H1 (cell line): ENCODE results near the gene CYP2C18. TPM values are rescaled to one million over a fixed set of nuclear protein-coding genes. Genes with fewer than 3 reads are reported as not detected.

Source experiments
- CTCF ChIA-PET: fragments of 300-600 bp; sonication (Branson Sonifier 250); formaldehyde crosslinking; loops from one replicate; lab custom pipeline; 2021; ENCODE audit not compliant: partially characterized antibody; lab: Charles Lee
- POLR2A ChIA-PET: fragments of 300-600 bp; sonication (Branson Sonifier 250); formaldehyde crosslinking; loops from one replicate; lab custom pipeline; 2021; ENCODE audit warnings: inconsistent platforms; ENCODE audit not compliant: partially characterized antibody; lab: Charles Lee
- DNase-seq, 2 experiments: peaks; one replicate each; pipeline versions ENCODE4 v3.0.0 to v3.0.0-alpha.2; 2010 to 2022; ENCODE audit warnings: low spot score in 2 of 2, low read depth in 1 of 2, mixed read lengths in 1 of 2
- FAIRE-seq: peaks from 2 replicates; lab custom pipeline; 2011; peaks lifted over from hg19 to GRCh38; lab: Jason Lieb, UNC
- H2AFZ ChIP-seq: 2 replicates; pipeline ENCODE4 v1.8.1; 2012; ENCODE audit warnings: low read length, inconsistent platforms
- H2AK5ac ChIP-seq: 2 replicates; pipeline ENCODE4 v1.6.1; 2013; ENCODE audit warnings: low read depth, low read length
- H2BK120ac ChIP-seq: replicated peaks from 2 replicates; pipeline ENCODE3; 2013; ENCODE audit warnings: low read depth, low read length, inconsistent platforms
- H2BK12ac ChIP-seq: 2 replicates; pipeline ENCODE4 v1.6.1; 2013; ENCODE audit warnings: low read depth, low read length
- H2BK15ac ChIP-seq: 2 replicates; pipeline ENCODE4 v1.6.1; 2013; ENCODE audit warnings: low read length
- H2BK20ac ChIP-seq: 2 replicates; pipeline ENCODE4 v1.6.1; 2013; ENCODE audit warnings: low read length
- H2BK5ac ChIP-seq: 2 replicates; pipeline ENCODE4 v1.6.1; 2013; ENCODE audit warnings: low read depth, low read length
- H3K14ac ChIP-seq: 2 replicates; pipeline ENCODE4 v1.6.1; 2013; ENCODE audit warnings: inconsistent platforms; ENCODE audit not compliant: insufficient read length
- H3K18ac ChIP-seq: 2 replicates; pipeline ENCODE4 v1.6.1; 2013; ENCODE audit warnings: low read length; ENCODE audit errors: extremely low read depth
- H3K23ac ChIP-seq: 2 replicates; pipeline ENCODE4 v1.6.1; 2013; ENCODE audit warnings: inconsistent platforms; ENCODE audit not compliant: insufficient read length
- H3K23me2 ChIP-seq: 2 replicates; pipeline ENCODE4 v1.6.1; 2013; ENCODE audit warnings: low read depth, low read length
- H3K27ac ChIP-seq: 2 replicates; pipeline ENCODE4 v1.6.1; 2011; ENCODE audit warnings: low read depth, low read length, inconsistent platforms
- H3K27me3 ChIP-seq, 4 experiments: replicated peaks in 1 of 4; 1 replicate in 1 of 4; 2 replicates in 3 of 4; pipeline versions ENCODE4 v1.6.1 to v1.8.1; 2011 to 2013; ENCODE audit warnings: low read length in 3 of 4, mild to moderate bottlenecking in 3 of 4, inconsistent platforms in 2 of 4, mixed read lengths in 2 of 4, moderate library complexity in 1 of 4; ENCODE audit not compliant: control insufficient read depth in 3 of 4, insufficient read depth in 3 of 4; ENCODE audit errors: extremely low read depth in 1 of 4
- H3K36me3 ChIP-seq, 4 experiments: 2 replicates each; pipeline versions ENCODE4 v1.6.1 to v1.8.1; 2011 to 2013; ENCODE audit warnings: mild to moderate bottlenecking in 4 of 4, low read length in 3 of 4, moderate library complexity in 2 of 4, control low read depth in 1 of 4, inconsistent platforms in 1 of 4; ENCODE audit not compliant: insufficient read depth in 4 of 4, control insufficient read depth in 2 of 4
- H3K4ac ChIP-seq: replicated peaks from 2 replicates; pipeline ENCODE3; 2013; ENCODE audit warnings: low read length, low read depth, mixed read lengths, inconsistent platforms; ENCODE audit not compliant: insufficient read length
- H3K4me1 ChIP-seq, 4 experiments: replicated peaks in 1 of 4; 1 replicate in 1 of 4; 2 replicates in 3 of 4; pipeline versions ENCODE4 v1.6.1 to v1.8.1; 2011 to 2013; ENCODE audit warnings: low read length in 3 of 4, inconsistent platforms in 2 of 4, mixed read lengths in 1 of 4; ENCODE audit not compliant: insufficient read depth in 4 of 4, control insufficient read depth in 3 of 4
- H3K4me2 ChIP-seq, 2 experiments: 2 replicates each; pipeline versions ENCODE4 v1.6.1 to v1.8.1; 2011 to 2013; ENCODE audit warnings: low read depth in 2 of 2, low read length in 2 of 2, control low read depth in 1 of 2, inconsistent platforms in 1 of 2, mild to moderate bottlenecking in 1 of 2; ENCODE audit not compliant: insufficient read depth in 1 of 2
- H3K4me3 ChIP-seq, 4 experiments: fragments of 200-600, 300-600 bp in 1 of 4; sonication (generic), shearing (Covaris generic), sonication (Bioruptor Twin) in 1 of 4; 2 replicates each; pipeline versions ENCODE4 v1.5.1 to v1.8.1; 2011 to 2016; ENCODE audit warnings: low read length in 4 of 4, low read depth in 3 of 4, control low read depth in 2 of 4, inconsistent platforms in 2 of 4, mild to moderate bottlenecking in 2 of 4, mixed read lengths in 1 of 4, moderate library complexity in 1 of 4; ENCODE audit not compliant: insufficient read depth in 2 of 4; ENCODE audit errors: extremely low read depth in 1 of 4
- H3K56ac ChIP-seq: replicated peaks from 2 replicates; pipeline ENCODE3; 2013; ENCODE audit warnings: low read depth, mild to moderate bottlenecking, mixed read lengths, low read length, inconsistent platforms; ENCODE audit not compliant: insufficient read length
- H3K79me1 ChIP-seq: 2 replicates; pipeline ENCODE4 v1.6.1; 2013; ENCODE audit warnings: low read depth, low read length, control low read depth
- H3K79me2 ChIP-seq, 2 experiments: 2 replicates each; pipeline versions ENCODE4 v1.6.1 to v1.8.1; 2012 to 2013; ENCODE audit warnings: low read length in 2 of 2, mild to moderate bottlenecking in 2 of 2, inconsistent platforms in 1 of 2; ENCODE audit not compliant: insufficient read depth in 2 of 2, control insufficient read depth in 1 of 2
- H3K9ac ChIP-seq, 4 experiments: replicated peaks in 1 of 4; 1 replicate in 1 of 4; 2 replicates in 3 of 4; pipeline versions ENCODE4 v1.6.1 to v1.8.1; 2011 to 2013; ENCODE audit warnings: low read depth in 3 of 4, low read length in 3 of 4, control low read depth in 2 of 4, mild to moderate bottlenecking in 2 of 4, moderate library complexity in 2 of 4, inconsistent platforms in 1 of 4; ENCODE audit errors: extremely low read depth in 1 of 4
- H3K9me3 ChIP-seq, 2 experiments: 2 replicates each; pipeline versions ENCODE4 v1.6.1 to v1.8.1; 2012 to 2013; ENCODE audit warnings: mild to moderate bottlenecking in 2 of 2, moderate library complexity in 2 of 2, control low read depth in 1 of 2, inconsistent platforms in 1 of 2, low read depth in 1 of 2, low read length in 1 of 2, mixed read lengths in 1 of 2; ENCODE audit not compliant: insufficient read depth in 2 of 2
- H4K20me1 ChIP-seq, 2 experiments: replicated peaks in 1 of 2; 2 replicates each; pipeline versions ENCODE3 to v1.8.1; 2011 to 2013; ENCODE audit warnings: inconsistent platforms in 2 of 2, low read length in 2 of 2, mild to moderate bottlenecking in 1 of 2; ENCODE audit not compliant: insufficient read depth in 2 of 2, control insufficient read depth in 1 of 2
- H4K5ac ChIP-seq: 2 replicates; pipeline ENCODE4 v1.6.1; 2013; ENCODE audit warnings: low read length, low read depth, mixed read lengths, inconsistent platforms; ENCODE audit not compliant: insufficient read length
- H4K8ac ChIP-seq: 2 replicates; pipeline ENCODE4 v1.8.0; 2013; ENCODE audit warnings: mild to moderate bottlenecking, moderate library complexity, low read length, inconsistent platforms; ENCODE audit not compliant: insufficient read depth; ENCODE audit errors: extremely low read depth
- H4K91ac ChIP-seq: replicated peaks from 2 replicates; pipeline ENCODE3; 2013; ENCODE audit warnings: low read length, mixed read lengths, inconsistent platforms; ENCODE audit not compliant: insufficient read length
- BACH1 ChIP-seq: IDR thresholded peaks from 2 replicates; pipeline ENCODE4 v1.6.1; 2012; ENCODE audit warnings: low read length, improper control_type of control experiment
- BCL11A ChIP-seq, 2 experiments: IDR thresholded peaks; one replicate each; pipeline ENCODE4 v1.6.1; 2011; ENCODE audit warnings: low read depth in 2 of 2, low read length in 2 of 2, mild to moderate bottlenecking in 2 of 2
- CTCF ChIP-seq, 3 experiments: IDR thresholded peaks; 1 replicate in 2 of 3; 2 replicates in 1 of 3; pipeline versions ENCODE4 v1.5.1 to v1.6.1; 2011; ENCODE audit warnings: low read length in 3 of 3, mild to moderate bottlenecking in 3 of 3, inconsistent platforms in 2 of 3, low read depth in 1 of 3, moderate library complexity in 1 of 3; ENCODE audit not compliant: insufficient read depth in 1 of 3; ENCODE audit errors: control extremely low read depth in 1 of 3
- EP300 ChIP-seq, 2 experiments: IDR thresholded peaks; 1 replicate in 1 of 2; 2 replicates in 1 of 2; pipeline ENCODE4 v1.6.1; 2011 to 2012; ENCODE audit warnings: low read depth in 2 of 2, low read length in 2 of 2, mild to moderate bottlenecking in 2 of 2, borderline replicate concordance in 1 of 2, inconsistent platforms in 1 of 2, moderate library complexity in 1 of 2
- FOSL1 ChIP-seq: IDR thresholded peaks from 2 replicates; pipeline ENCODE4 v1.6.1; 2011; ENCODE audit warnings: mild to moderate bottlenecking, low read depth, low read length, moderate library complexity; ENCODE audit not compliant: insufficient read depth
- GTF2F1 ChIP-seq: IDR thresholded peaks from 2 replicates; pipeline ENCODE4 v1.6.1; 2012; ENCODE audit warnings: low read depth, low read length, improper control_type of control experiment, borderline replicate concordance
- HDAC2 ChIP-seq, 2 experiments: fragments of 300-600 bp in 1 of 2; sonication (generic) in 1 of 2; IDR thresholded peaks; 2 replicates each; pipeline ENCODE4 v1.6.1; 2011 to 2012; ENCODE audit warnings: low read depth in 2 of 2, low read length in 2 of 2, mild to moderate bottlenecking in 2 of 2, moderate library complexity in 2 of 2, borderline replicate concordance in 1 of 2, inconsistent platforms in 1 of 2
- JUND ChIP-seq: IDR thresholded peaks from 2 replicates; pipeline ENCODE4 v1.6.1; 2011; ENCODE audit warnings: mild to moderate bottlenecking, improper control_type of control experiment, low read length
- MAFK ChIP-seq: IDR thresholded peaks from 2 replicates; pipeline ENCODE4 v1.6.1; 2012; ENCODE audit warnings: low read depth, mild to moderate bottlenecking, improper control_type of control experiment, low read length
- WGBS, 2 experiments: shearing (Covaris generic) in 1 of 2; methylation state at CpG; one replicate each; pipeline versions ENCODE4 v1.1.6 to v1.1.7; 2013 to 2015; ENCODE audit warnings: low lambda C conversion rate in 2 of 2, mixed read lengths in 2 of 2, inconsistent platforms in 1 of 2, low coverage in 1 of 2, missing lambda C conversion rate in 1 of 2; ENCODE audit not compliant: insufficient replicate concordance in 2 of 2, insufficient coverage in 1 of 2, insufficient read length in 1 of 2; ENCODE audit errors: extremely low coverage in 1 of 2, missing lambda C conversion rate in 1 of 2; 5-methylcytosine and 5-hydroxymethylcytosine counted together
- polyA plus RNA-seq, 7 experiments: library from polyadenylated mRNA; depleted of rRNA in 3 of 7; stranded (reverse) in 5 of 7; unstranded in 2 of 7; fragments of >200 nt in 5 of 7; fragments of 200-250 nt in 2 of 7; gene quantifications; 1 replicate in 5 of 7; 2 replicates in 1 of 7; 4 replicates in 1 of 7; pipeline versions ENCODE4 v1.2.1 to v1.2.3, GENCODE V29; 2011 to 2013; ENCODE audit warnings: missing spikeins in 2 of 7, mixed read lengths in 2 of 7
- total RNA-seq: library from RNA; stranded (reverse); fragmentation: NEBNext Ultra II Directional; extraction: Animal tissue kit (Norgen Biotek cat#: 25700); gene quantifications from 2 replicates; pipeline ENCODE4 v1.2.1, GENCODE V29; 2021
- TF ChIP-seq, protein P1 (sequence below): IDR thresholded peaks from 2 replicates; pipeline ENCODE4 v1.6.1; 2012; ENCODE audit warnings: inconsistent platforms

Gene CYP2C18
- total and polyA plus RNA-seq, 2 of the 8 experiments (the other 6 are each of a cell fraction or from before 2014, with no cell fraction given): 0.17 TPM; not detected in 1

- Histone ChIP-seq H3K79me1 (no peaks in the 10 kb centered on the region), H2BK12ac (no peak overlapping the region)
- no peak for TF ChIP-seq BACH1
- TF ChIP-seq, protein P1, sequence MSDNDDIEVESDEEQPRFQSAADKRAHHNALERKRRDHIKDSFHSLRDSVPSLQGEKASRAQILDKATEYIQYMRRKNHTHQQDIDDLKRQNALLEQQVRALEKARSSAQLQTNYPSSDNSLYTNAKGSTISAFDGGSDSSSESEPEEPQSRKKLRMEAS: no peak
- TF ChIP-seq CTCF (IDR thresholded peaks at IDR 0.05; ENCODE audit: control extremely low read depth in 1 of 3, insufficient read depth in 1 of 3, low read depth in 1 of 3, low read length in 3 of 3): no peak
- TF ChIP-seq MAFK: no peak
- no peak for TF ChIP-seq GTF2F1
- TF ChIP-seq FOSL1: no peak
- no peak for TF ChIP-seq HDAC2 (IDR thresholded peaks at IDR 0.05; ENCODE audit: borderline replicate concordance in 1 of 2, low read depth in 2 of 2, low read length in 2 of 2)
- TF ChIP-seq EP300 (IDR thresholded peaks at IDR 0.05; ENCODE audit: borderline replicate concordance in 1 of 2, low read depth in 2 of 2, low read length in 2 of 2): no peak
- TF ChIP-seq JUND: no peak
- no peak for TF ChIP-seq BCL11A (IDR thresholded peaks at IDR 0.05; ENCODE audit: low read depth in 2 of 2, low read length in 2 of 2)
Measured at GRCh38 chr10:94760586-94761178, 77.2 kb downstream of the CYP2C18 start.

More at GRCh38 chr10:94760586-94761178, 77.2 kb downstream of the CYP2C18 start:
- Histone ChIP-seq H3K4me2 (no peak overlapping the region), H4K8ac (no peak overlapping the region), H3K56ac (no peak overlapping the region), H3K4me3 (no peak overlapping the region), H4K5ac (no peak overlapping the region), H4K91ac (no peak overlapping the region), H2AFZ (no peak overlapping the region), H3K9ac (no peak overlapping the region), H3K4ac (no peak overlapping the region), H2BK15ac (no peak overlapping the region), H3K18ac (no peak overlapping the region), H3K23ac (no peak overlapping the region), H3K27ac (no peak overlapping the region), H3K4me1 (no peaks in the 10 kb centered on the region), H3K27me3 (no peaks in the 10 kb centered on the region), H2BK20ac (no peak overlapping the region), H3K9me3 (no peaks in the 10 kb centered on the region), H3K23me2 (no peaks in the 10 kb centered on the region), H3K79me2 (no peaks in the 10 kb centered on the region), H3K14ac (no peak overlapping the region), H4K20me1 (no peaks in the 10 kb centered on the region), H2BK120ac (no peak overlapping the region), H3K36me3 (no peaks in the 10 kb centered on the region), H2AK5ac (no peak overlapping the region), H2BK5ac (no peak overlapping the region)
- DNase-seq (no peak), FAIRE-seq (no peak)
- ChIA-PET CTCF (interaction anchor here (0.8 kb wide), 1 partner anchor 482 kb away, joined by 3 read pairs; no protein-coding TSS in a partner anchor), POLR2A (no interaction called here)
- 85% methylated on average over 2 of the region's 2 CpGs; no CpG with 5 or more reads in 1 of the 2 experiments for WGBS, 2 experiments
